K562 (cell line): ENCODE data around the gene CALY. TPM values are rescaled to one million over a fixed set of nuclear protein-coding genes. Genes with fewer than 3 reads are reported as not detected.

Source experiments
- GABPA ChIP-seq: fragments of 200-800 bp; sonication (Bioruptor generic); conservative IDR thresholded peaks from 2 replicates; pipeline ENCODE4 v1.6.1; 2016; ENCODE audit warnings: low read depth, missing genetic modification characterization, missing compliant biosample characterization
- NCOA4 ChIP-seq: fragments of 450-650 bp; IDR thresholded peaks from 2 replicates; pipeline ENCODE4 v1.6.1; 2018; ENCODE audit warnings: mild to moderate bottlenecking; ENCODE audit not compliant: partially characterized antibody
- PCBP2 ChIP-seq: fragments of 200-400 bp; formaldehyde crosslinking; IDR thresholded peaks from 2 replicates; pipeline ENCODE4 v1.6.1; 2018; ENCODE audit warnings: low read length, low read depth, mild to moderate bottlenecking, moderate library complexity; ENCODE audit not compliant: poor library complexity, severe bottlenecking
- TRIM28 ChIP-seq: fragments of 450-650 bp; IDR thresholded peaks from 2 replicates; pipeline ENCODE4 v1.6.1; 2017
- XRCC5 ChIP-seq: fragments of 200-400 bp; formaldehyde crosslinking; IDR thresholded peaks from 2 replicates; pipeline ENCODE4 v1.6.1; 2017; ENCODE audit warnings: low read depth, mild to moderate bottlenecking, low read length
- ZNF668 ChIP-seq: fragments of 250-450 bp; sonication (Bioruptor Pico); IDR thresholded peaks from 2 replicates; pipeline ENCODE4 v1.8.0; 2022; ENCODE audit warnings: mild to moderate bottlenecking, inconsistent platforms
- polyA plus RNA-seq, 8 experiments: library from polyadenylated mRNA; depleted of rRNA in 4 of 8; stranded (reverse) in 5 of 8; unstranded in 3 of 8; fragments of >200 nt; fragmentation: Nextera tagmentation in 2 of 8; fragmentation: Illumina TruSeq in 1 of 8; extraction: Ambion mirVana in 2 of 8; extraction: Trizol in 1 of 8; gene quantifications; 2 replicates each; pipeline versions ENCODE4 v1.2.1 to v1.2.3, GENCODE V29; 2011 to 2014; ENCODE audit warnings: inconsistent platforms in 1 of 8, missing spikeins in 1 of 8
- total RNA-seq, 7 experiments: library from RNA; depleted of rRNA in 6 of 7; stranded (reverse); fragments of >200 nt in 6 of 7; fragmentation: Illumina TruSeq in 2 of 7; extraction: Trizol in 2 of 7; gene quantifications; 2 replicates each; pipeline versions ENCODE4 v1.2.1 to v1.2.3, GENCODE V29; 2011 to 2021; ENCODE audit warnings: low replicate concordance in 1 of 7
- TF ChIP-seq, protein P1 (sequence below), 2 experiments: fragments of 450-650 bp in 1 of 2; IDR thresholded peaks; 2 replicates each; pipeline ENCODE4 v1.6.1; 2011 to 2017; ENCODE audit warnings: low read depth in 2 of 2, antibody characterized with exemption in 1 of 2, borderline replicate concordance in 1 of 2, low read length in 1 of 2, mild to moderate bottlenecking in 1 of 2, mixed read lengths in 1 of 2; ENCODE audit not compliant: control insufficient read depth in 1 of 2
- TF ChIP-seq, protein P2 (sequence below): fragments of 250-450 bp; sonication (Bioruptor Pico); IDR thresholded peaks from 2 replicates; pipeline ENCODE4 v1.4.0; 2020; ENCODE audit warnings: borderline replicate concordance
- TF ChIP-seq, protein P3 (sequence below): fragments of 200-800 bp; sonication (Bioruptor generic); IDR thresholded peaks from 2 replicates; pipeline ENCODE4 v1.6.1; 2016; ENCODE audit warnings: missing genetic modification characterization, missing compliant biosample characterization
- TF ChIP-seq, protein P4 (sequence below), 2 experiments: fragments of 150-350 bp in 1 of 2; IDR thresholded peaks; 2 replicates each; pipeline ENCODE4 v1.6.1; 2012 to 2016; ENCODE audit warnings: low read depth in 2 of 2, low read length in 2 of 2, mild to moderate bottlenecking in 1 of 2, moderate library complexity in 1 of 2
- TF ChIP-seq, protein P5 (sequence below): fragments of 250-450 bp; sonication (Bioruptor Pico); IDR thresholded peaks from 2 replicates; pipeline ENCODE4 v1.8.0; 2022; ENCODE audit warnings: moderate library complexity, mild to moderate bottlenecking, inconsistent platforms

The CALY gene
- total and polyA plus RNA-seq, 9 of the 15 experiments (the other 6 are each of a cell fraction or from before 2014, with no cell fraction given) = not detected

DNA sequence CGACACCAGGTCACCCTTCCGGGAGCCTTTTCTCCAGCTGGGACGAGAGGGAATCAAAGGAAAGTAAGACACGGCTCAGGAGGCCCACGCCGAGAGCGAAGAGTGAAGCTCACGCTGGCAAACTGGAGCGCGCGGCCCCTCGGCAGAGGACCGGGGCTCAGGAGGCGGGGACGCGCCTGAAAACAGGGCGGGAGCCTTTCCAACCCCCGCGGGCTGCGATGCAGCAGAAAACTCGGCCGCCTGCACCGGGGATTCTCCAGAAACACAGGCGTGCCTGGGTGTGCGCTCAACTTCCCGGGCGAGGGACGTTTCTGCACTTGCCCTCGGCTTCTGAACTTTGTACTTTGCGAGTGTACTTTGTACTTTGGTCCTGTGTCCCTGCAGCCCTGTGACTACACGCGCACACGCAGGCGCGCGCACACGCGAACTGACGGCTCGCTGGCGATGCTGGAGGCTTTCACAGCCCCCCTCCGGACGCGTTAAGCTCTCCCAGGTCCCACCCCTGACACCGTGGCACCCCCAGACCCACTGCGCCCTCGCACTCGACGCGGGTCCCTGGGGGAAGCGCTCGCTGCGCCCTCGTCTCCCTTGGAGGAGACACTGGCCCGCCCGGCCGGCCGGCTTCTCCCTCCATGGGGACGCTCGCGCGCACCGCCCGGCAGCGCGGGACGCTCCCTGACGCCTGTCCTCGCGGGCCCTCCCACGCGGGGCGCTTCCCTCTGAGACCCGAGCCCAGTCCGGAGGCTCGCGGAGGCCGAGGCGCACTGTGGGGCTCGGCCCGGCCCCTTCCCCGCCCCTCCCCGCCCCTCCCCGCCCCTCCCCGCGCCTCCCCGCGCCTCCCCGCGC, 41.8 kb upstream of the CALY start (continued):
- TF ChIP-seq, protein P1, sequence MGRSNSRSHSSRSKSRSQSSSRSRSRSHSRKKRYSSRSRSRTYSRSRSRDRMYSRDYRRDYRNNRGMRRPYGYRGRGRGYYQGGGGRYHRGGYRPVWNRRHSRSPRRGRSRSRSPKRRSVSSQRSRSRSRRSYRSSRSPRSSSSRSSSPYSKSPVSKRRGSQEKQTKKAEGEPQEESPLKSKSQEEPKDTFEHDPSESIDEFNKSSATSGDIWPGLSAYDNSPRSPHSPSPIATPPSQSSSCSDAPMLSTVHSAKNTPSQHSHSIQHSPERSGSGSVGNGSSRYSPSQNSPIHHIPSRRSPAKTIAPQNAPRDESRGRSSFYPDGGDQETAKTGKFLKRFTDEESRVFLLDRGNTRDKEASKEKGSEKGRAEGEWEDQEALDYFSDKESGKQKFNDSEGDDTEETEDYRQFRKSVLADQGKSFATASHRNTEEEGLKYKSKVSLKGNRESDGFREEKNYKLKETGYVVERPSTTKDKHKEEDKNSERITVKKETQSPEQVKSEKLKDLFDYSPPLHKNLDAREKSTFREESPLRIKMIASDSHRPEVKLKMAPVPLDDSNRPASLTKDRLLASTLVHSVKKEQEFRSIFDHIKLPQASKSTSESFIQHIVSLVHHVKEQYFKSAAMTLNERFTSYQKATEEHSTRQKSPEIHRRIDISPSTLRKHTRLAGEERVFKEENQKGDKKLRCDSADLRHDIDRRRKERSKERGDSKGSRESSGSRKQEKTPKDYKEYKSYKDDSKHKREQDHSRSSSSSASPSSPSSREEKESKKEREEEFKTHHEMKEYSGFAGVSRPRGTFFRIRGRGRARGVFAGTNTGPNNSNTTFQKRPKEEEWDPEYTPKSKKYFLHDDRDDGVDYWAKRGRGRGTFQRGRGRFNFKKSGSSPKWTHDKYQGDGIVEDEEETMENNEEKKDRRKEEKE (IDR thresholded peaks at IDR 0.05; ENCODE audit: borderline replicate concordance in 1 of 2, control insufficient read depth in 1 of 2, low read depth in 2 of 2, low read length in 1 of 2) = no peak
- TF ChIP-seq, protein P2, sequence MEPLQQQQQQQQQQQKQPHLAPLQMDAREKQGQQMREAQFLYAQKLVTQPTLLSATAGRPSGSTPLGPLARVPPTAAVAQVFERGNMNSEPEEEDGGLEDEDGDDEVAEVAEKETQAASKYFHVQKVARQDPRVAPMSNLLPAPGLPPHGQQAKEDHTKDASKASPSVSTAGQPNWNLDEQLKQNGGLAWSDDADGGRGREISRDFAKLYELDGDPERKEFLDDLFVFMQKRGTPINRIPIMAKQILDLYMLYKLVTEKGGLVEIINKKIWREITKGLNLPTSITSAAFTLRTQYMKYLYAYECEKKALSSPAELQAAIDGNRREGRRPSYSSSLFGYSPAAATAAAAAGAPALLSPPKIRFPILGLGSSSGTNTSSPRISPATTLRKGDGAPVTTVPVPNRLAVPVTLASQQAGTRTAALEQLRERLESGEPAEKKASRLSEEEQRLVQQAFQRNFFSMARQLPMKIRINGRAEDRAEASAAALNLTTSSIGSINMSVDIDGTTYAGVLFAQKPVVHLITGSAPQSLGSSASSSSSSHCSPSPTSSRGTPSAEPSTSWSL (CRISPR knock-in tag) = no peak
- TF ChIP-seq TRIM28 = no peak
- TF ChIP-seq PCBP2 = no peak
- TF ChIP-seq XRCC5 = no peak
- TF ChIP-seq NCOA4 = no peak
- TF ChIP-seq, protein P3, sequence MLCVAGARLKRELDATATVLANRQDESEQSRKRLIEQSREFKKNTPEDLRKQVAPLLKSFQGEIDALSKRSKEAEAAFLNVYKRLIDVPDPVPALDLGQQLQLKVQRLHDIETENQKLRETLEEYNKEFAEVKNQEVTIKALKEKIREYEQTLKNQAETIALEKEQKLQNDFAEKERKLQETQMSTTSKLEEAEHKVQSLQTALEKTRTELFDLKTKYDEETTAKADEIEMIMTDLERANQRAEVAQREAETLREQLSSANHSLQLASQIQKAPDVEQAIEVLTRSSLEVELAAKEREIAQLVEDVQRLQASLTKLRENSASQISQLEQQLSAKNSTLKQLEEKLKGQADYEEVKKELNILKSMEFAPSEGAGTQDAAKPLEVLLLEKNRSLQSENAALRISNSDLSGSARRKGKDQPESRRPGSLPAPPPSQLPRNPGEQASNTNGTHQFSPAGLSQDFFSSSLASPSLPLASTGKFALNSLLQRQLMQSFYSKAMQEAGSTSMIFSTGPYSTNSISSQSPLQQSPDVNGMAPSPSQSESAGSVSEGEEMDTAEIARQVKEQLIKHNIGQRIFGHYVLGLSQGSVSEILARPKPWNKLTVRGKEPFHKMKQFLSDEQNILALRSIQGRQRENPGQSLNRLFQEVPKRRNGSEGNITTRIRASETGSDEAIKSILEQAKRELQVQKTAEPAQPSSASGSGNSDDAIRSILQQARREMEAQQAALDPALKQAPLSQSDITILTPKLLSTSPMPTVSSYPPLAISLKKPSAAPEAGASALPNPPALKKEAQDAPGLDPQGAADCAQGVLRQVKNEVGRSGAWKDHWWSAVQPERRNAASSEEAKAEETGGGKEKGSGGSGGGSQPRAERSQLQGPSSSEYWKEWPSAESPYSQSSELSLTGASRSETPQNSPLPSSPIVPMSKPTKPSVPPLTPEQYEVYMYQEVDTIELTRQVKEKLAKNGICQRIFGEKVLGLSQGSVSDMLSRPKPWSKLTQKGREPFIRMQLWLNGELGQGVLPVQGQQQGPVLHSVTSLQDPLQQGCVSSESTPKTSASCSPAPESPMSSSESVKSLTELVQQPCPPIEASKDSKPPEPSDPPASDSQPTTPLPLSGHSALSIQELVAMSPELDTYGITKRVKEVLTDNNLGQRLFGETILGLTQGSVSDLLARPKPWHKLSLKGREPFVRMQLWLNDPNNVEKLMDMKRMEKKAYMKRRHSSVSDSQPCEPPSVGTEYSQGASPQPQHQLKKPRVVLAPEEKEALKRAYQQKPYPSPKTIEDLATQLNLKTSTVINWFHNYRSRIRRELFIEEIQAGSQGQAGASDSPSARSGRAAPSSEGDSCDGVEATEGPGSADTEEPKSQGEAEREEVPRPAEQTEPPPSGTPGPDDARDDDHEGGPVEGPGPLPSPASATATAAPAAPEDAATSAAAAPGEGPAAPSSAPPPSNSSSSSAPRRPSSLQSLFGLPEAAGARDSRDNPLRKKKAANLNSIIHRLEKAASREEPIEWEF (CRISPR knock-in tag) = no peak
- 0 out of 2 replicates have a peak, but pooled peaks have one; percentile 9 for TF ChIP-seq GABPA (tag)
- TF ChIP-seq, protein P4, sequence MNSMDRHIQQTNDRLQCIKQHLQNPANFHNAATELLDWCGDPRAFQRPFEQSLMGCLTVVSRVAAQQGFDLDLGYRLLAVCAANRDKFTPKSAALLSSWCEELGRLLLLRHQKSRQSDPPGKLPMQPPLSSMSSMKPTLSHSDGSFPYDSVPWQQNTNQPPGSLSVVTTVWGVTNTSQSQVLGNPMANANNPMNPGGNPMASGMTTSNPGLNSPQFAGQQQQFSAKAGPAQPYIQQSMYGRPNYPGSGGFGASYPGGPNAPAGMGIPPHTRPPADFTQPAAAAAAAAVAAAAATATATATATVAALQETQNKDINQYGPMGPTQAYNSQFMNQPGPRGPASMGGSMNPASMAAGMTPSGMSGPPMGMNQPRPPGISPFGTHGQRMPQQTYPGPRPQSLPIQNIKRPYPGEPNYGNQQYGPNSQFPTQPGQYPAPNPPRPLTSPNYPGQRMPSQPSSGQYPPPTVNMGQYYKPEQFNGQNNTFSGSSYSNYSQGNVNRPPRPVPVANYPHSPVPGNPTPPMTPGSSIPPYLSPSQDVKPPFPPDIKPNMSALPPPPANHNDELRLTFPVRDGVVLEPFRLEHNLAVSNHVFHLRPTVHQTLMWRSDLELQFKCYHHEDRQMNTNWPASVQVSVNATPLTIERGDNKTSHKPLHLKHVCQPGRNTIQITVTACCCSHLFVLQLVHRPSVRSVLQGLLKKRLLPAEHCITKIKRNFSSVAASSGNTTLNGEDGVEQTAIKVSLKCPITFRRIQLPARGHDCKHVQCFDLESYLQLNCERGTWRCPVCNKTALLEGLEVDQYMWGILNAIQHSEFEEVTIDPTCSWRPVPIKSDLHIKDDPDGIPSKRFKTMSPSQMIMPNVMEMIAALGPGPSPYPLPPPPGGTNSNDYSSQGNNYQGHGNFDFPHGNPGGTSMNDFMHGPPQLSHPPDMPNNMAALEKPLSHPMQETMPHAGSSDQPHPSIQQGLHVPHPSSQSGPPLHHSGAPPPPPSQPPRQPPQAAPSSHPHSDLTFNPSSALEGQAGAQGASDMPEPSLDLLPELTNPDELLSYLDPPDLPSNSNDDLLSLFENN (IDR thresholded peaks at IDR 0.05; ENCODE audit: low read depth in 2 of 2, low read length in 2 of 2) = no peak
- TF ChIP-seq, protein P5, sequence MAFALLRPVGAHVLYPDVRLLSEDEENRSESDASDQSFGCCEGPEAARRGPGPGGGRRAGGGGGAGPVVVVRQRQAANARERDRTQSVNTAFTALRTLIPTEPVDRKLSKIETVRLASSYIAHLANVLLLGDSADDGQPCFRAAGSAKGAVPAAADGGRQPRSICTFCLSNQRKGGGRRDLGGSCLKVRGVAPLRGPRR (CRISPR knock-in tag) = no peak
- TF ChIP-seq ZNF668 (CRISPR knock-in tag) = no peak
